NCI-H187 treated with DMSO at 0.1 percent for 48 hours (cell line): ENCODE data around the gene ADGRG4.
"Not testable (repeated sequence)": the region's sequence is repeated elsewhere in the genome, so short reads cannot be mapped to it uniquely, and the experiment has no call there.

Experiments
- DNase-seq: peaks from one replicate; lab custom pipeline; 2025; lab: John Stamatoyannopoulos, UW

The ADGRG4 gene, protein sequence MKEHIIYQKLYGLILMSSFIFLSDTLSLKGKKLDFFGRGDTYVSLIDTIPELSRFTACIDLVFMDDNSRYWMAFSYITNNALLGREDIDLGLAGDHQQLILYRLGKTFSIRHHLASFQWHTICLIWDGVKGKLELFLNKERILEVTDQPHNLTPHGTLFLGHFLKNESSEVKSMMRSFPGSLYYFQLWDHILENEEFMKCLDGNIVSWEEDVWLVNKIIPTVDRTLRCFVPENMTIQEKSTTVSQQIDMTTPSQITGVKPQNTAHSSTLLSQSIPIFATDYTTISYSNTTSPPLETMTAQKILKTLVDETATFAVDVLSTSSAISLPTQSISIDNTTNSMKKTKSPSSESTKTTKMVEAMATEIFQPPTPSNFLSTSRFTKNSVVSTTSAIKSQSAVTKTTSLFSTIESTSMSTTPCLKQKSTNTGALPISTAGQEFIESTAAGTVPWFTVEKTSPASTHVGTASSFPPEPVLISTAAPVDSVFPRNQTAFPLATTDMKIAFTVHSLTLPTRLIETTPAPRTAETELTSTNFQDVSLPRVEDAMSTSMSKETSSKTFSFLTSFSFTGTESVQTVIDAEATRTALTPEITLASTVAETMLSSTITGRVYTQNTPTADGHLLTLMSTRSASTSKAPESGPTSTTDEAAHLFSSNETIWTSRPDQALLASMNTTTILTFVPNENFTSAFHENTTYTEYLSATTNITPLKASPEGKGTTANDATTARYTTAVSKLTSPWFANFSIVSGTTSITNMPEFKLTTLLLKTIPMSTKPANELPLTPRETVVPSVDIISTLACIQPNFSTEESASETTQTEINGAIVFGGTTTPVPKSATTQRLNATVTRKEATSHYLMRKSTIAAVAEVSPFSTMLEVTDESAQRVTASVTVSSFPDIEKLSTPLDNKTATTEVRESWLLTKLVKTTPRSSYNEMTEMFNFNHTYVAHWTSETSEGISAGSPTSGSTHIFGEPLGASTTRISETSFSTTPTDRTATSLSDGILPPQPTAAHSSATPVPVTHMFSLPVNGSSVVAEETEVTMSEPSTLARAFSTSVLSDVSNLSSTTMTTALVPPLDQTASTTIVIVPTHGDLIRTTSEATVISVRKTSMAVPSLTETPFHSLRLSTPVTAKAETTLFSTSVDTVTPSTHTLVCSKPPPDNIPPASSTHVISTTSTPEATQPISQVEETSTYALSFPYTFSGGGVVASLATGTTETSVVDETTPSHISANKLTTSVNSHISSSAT (N-terminal part only)

DNA sequence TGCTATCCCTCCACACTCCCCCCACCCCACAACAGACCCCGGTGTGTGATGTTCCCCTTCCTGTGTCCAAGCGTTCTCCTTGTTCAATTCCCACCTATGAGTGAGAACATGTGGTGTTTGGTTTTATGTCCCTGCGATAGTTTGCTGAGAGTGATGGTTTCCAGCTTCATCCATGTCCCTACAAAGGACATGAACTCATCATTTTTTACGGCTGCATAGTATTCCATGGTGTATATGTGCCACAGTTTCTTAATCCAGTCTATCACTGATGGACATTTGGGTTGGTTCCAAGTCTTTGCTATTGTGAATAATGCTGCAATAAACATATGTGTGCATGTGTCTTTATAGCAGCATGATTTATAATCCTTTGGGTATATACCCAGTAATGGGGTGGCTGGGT, at the start of gene ADGRG4:
ADGRG4 (plus strand) TSS at position 243 of the 400 bp plus-strand sequence. CDS start 7,815 bp downstream, outside the sequence.
- DNase-seq, result not testable (repeated sequence)

DNA sequence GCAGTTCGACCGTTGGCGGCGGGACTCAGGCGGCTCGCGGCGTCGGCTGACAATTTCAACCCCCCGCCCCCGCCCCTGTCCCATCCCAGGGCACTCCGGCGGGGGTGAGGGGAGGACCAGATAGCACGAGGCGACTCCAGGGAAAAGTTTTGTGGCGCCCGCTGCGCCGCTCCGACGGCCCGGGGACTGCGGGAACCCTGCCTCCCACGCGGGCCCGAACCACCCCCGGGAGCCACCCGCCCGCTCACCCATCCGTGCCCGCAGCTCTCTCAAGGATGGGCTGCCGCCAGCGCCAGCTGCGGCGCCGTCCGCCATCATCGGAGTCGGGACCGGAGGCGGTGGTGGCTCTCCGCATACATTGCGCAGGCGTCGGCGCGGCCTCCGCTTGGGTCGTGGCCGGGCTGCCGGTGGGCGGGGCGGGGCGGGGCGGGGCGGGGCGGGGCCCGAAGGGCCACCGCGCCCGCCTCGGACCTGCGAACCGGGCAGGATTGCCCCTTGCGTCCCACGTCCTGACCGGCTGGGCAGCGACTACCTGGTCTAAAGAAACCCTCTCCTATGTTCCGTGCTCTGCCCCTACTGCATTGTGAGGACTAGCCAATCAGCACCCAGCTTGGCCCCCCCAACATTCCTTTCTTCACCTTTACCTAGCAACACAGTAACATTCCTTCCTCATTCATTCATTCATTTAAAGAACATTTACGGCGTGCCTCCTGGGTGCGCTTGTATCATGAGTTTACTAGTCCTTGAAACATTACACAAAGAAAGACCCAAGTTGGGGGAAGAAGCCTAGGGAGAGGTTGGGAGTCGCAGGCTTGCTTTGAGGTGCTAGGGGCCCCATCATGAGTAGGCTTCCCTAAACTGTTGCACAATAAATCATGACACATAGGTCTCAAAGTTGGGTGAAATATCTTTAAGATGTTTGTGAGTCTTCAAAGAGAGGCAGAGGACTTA, 49.4 kb upstream of the ADGRG4 start, which contains the start of gene MAP7D3:
MAP7D3 (minus strand) TSS at position 360 of the 951 bp plus-strand sequence; CDS start at position 318, 42 bp downstream.
- DNase-seq, result no peak

DNA sequence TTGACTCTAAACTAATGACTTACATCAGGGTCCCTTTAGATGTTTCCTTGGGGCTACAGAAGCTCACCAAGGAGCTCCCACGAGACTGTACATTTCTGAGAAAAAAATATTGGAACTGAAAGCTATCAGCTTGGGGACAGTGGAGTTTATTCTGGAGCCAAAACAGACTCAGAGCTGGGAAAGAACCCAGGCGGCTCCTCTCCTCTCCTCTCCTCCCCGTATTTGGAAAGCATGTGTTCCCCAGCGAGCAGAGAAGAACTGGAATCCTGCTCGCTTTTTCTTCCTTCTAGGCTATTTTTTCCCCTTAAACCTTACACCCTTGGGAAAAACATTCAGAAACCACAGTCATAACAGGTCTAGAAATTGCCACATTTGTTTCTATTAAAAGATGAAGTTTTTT, 45.2 kb upstream of the ADGRG4 start:
- no peak for DNase-seq

DNA sequence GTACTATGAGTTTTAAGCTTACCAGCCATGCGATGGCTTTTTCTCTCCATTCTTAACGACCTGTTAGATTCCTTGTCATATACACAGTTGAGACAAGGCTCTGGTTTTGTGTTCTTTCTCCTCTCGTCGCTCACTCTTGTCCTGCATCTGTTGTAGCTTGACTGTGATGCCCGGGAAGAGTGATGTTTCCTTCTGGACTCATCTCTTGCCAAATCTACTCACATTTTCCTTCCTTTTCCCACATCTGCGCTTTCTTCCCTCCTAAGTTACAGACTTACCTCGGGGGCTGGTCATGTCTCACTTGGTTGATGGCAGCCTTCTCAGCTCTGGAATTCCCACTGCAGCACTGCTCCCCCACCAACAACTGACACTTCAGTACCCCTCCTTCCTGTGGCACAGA, 44.7 kb upstream of the ADGRG4 start:
- DNase-seq, result no peak

DNA sequence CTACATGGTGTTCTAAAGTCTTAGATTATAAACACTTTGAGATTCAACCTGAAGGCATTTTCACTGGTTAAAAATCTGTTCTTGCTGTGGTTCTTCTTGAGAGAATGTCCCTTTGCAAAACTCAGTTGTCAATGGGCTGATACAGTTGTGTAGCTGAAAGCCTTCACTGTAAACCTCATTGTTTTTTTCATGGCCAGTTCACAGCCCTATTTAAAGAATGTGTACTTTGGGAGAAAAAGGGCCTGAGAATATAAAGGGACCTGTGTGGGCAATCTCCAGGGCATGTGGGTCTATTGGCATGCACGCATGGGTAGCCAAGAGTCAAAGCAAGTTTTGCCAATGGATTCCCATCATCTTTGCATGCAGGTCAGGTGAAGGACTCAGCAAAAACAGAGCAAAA, 41.8 kb upstream of the ADGRG4 start:
- no peak for DNase-seq

DNA sequence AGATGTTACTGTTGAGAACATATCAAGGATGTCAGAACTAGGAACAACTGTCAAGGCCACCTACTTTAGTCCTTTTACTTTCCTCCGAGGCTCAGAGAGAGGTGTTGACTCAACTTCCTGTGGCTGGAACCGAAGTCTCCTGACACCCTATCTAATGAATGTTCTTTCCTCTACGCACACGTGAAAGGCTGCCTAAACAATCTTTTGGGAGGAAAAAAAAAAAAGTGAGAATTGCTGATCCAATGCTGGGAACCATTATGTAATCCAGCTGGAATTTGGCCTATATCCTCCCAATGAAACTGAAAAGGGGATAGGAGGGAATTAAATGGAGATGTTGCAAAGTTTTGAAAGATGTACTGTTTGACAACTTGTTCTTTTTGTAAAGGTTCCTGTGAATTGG, 41.2 kb upstream of the ADGRG4 start:
- DNase-seq, result no peak

DNA sequence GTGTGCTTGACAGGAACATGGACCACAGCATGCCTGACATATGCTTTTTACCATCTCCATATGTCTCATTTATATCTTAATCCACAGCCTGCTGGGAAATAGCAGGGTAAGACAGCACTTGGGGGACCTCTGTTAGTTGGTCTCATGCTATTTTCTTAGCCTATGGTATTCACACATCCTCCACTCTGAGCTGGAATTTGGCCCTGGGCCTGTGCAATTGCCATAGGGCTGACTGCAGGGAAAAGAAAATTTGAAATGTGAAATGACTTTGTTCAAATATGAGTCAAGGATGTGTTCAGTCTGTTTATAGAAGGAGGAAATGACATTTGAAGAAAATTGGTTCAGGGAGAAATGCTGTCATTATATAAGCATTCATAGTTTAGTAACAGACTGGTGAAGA, 40.0 kb upstream of the ADGRG4 start:
- no peak for DNase-seq

DNA sequence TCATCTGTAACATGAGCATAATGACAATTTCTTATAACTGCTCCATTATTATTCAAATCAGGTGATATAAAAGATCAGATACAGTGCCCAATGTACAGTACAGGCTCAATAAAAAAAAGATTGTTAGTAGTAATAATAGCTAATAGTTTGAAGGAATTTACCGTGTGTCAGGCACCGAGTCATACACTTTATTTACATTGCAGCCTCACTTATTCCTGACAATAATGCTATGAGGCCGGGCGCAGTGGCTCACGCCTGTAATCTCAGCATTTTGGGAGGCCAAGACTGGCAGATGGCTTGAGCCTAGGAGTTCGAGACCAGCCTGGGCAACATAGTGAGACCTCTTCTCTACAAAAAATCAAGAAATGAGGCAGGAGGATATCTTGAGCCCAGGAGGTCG, 39.4 kb upstream of the ADGRG4 start:
- no peak for DNase-seq

DNA sequence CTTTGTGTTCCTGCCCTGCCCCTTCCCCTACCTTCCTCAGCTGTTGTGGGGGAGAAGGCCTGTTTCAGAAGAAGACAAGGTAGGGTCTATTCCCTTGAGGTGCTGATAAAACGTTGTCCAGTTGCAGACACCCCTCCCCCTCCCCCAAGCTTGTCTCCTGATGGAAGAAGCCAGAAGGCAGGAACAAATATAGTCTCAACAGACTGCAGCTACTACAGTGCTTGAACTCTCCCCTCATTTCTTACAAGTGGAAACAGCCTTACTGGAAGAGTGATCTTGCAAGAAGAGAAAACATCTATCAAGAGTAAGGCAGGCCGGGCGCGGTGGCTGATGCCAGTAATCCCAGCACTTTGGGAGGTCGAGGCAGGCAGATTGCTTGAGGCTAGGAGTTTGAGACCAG, 38.5 kb upstream of the ADGRG4 start:
- DNase-seq, result no peak

DNA sequence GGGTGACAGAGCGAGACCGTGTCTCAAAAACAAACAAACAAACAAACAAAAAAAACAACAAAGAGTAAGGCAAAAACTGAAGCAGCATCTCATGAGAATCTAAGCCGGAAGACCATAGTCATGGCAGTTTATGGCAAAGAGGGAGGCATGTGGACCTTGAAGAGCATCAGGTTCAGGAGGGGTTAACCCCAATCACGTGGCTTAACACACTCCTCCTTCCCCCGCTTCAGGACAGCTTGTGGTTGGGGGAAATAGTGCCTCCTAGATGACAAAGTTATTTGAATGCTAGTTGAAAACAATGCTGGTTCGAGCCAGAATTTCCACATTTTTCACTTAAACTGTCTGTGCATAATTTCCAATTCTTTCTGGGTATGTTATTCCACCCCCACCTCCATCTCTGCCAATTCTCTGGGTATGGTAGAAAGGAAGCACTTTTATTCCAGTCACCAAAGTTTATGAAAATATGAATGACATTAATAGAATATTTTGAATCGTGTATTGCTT, 37.9 kb upstream of the ADGRG4 start:
- no peak for DNase-seq

DNA sequence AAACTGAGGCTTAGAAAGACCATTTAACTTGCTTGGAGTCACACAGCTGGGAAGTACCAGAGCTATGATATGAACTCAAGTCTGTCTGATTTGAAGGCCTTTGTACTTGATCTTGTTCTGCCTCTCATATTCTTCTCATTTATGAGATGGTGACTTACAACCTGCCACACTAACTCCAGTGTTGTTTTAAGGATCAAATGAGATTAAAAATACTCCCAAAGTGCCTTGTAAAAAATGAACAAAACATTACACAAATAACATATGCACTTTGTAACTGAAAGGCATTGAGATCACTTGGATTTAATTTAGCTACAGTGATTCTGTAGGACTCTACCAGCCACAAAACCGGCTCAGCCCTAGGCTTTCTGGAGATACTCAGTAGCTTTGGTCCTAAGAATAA, 33.9 kb upstream of the ADGRG4 start:
- no peak for DNase-seq

DNA sequence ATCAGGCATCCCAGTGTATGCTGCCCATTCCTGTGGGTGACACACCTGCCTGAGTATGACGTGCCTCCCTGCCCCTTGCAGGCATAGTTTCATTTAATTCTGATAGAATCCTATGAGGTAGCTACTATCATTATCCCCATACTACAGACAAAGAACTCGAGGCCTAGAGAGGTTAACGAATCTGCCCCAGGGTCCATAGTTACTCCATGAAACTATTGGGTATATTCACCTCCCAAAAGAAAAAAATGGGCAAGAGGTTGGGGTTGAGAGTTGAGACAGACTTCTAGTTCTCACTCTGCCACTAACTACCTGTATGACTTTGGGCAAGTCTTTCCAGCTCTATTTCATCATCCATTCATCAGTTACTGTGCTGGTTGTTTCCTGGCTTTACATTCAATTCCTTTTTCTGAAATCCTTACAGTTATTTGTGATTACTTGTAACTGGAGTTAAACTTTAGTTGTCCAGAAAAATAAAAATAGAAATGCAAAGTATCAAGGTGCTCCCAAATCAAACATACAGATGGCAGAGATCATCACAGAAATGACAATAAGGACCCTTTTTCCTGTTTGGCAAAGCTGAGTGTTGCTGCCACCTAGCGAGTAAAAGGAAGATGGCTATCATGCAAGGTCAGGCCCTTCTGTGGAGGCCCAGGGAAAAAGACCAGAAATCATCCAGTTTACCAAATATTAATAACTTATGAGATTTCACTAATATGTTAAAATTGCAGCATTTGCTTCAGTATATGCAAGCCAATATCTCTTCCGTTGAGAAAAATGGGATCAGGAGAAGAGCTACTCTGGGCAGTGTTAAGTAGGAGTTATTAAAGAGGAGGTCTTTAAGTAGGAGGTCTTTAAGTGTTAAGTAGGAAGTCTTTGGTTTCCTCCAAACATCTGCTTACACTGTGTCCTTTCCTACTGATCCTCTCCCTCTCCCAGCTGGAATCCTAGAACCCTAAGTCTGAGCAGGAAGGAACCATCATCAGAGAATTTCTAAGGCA, 32.4 kb upstream of the ADGRG4 start:
- DNase-seq, result no peak

DNA sequence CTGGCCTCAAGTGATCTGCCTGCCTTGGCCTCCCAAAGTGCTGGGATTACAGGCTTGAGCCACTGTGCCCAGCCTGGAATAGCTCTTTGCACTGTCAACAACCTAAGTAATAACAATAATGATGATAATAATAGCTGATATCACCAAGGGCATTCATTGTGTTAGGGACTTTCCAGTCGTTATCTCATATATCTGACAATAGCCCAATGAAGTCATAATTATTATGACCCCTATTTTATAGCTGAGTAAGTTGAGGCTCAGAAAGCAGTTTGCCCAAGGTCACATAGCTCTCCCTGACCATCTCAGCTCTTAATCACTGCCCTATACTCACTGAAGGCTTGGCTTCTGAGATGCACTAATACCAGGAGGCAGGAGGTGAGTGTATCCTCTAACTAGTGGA, 30.8 kb upstream of the ADGRG4 start:
- no peak for DNase-seq

DNA sequence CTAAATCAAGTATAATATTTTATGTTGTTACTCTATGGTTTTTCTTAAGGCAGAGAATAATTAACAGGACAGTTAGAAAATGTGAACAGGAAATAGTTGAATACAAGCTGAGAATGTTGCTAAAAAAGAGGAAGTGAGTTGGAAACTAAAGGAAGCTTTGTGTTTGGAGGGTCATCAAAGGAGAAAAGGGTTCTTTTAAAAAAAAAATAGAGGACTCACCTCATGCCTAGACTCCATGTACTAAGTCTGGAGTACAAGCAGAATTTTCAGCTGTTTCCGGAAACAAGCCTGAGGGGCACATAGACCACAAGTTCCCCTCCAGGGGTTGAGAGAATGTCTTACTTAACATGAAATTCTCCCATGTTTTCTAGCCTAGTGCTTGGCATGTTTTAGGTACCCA, 29.5 kb upstream of the ADGRG4 start:
- DNase-seq, result no peak

DNA sequence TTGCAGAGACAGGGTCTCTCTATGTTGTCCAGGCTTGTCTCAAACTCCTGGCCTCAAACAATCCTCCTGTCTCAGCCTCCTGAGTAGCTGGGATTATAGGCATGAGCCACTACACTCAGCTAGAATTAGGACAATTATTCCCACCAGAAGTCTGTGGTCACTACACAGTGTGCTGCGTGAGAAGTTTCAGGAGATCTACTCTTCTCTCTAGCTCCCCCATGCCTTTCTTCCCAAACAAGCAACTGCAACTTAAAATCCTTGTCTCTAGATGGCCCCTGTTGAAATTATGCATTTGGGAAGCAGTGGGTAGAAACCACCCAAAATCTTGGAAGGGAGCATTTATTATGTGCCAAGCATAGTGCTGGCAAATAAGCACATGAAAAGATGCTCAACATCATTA, 28.4 kb upstream of the ADGRG4 start:
- no peak for DNase-seq

DNA sequence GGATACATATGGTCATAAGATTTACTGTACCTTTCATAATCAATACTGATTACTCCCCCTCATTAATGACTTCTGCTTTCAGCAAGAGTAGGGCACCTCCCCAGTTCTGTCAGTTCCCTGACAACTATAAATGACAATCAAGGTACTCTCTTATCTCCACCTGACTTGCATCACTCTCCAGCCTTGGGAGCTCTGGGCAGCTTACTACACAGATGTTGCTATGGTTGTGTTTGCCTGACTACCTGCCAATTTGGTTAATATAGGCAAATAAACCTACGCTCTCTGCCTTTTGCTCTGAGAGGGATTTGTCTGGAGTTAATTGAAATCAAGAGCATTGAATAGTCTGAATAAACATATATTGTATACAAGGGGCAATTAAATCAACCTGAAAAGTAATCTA, 26.8 kb upstream of the ADGRG4 start:
- DNase-seq, result no peak

DNA sequence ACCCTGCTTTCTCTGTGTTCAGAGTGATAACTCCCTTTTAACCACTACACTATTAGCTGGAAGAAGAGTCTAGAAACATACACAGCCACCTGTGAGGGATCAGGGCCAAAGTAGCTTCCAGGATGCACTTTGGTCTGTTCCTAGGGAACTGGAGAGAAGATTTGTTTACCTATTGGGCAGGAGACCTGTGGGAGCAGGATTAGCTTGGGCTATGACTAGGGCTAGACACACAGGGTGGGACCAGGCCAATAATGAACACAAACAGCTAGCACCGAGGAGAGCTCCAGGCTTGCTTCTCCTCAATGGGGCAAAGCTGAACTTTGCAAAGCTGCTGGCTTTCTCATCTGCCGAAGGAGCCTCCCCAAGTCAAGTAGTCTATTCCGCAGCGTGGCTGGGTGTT, 25.2 kb upstream of the ADGRG4 start:
- no peak for DNase-seq

DNA sequence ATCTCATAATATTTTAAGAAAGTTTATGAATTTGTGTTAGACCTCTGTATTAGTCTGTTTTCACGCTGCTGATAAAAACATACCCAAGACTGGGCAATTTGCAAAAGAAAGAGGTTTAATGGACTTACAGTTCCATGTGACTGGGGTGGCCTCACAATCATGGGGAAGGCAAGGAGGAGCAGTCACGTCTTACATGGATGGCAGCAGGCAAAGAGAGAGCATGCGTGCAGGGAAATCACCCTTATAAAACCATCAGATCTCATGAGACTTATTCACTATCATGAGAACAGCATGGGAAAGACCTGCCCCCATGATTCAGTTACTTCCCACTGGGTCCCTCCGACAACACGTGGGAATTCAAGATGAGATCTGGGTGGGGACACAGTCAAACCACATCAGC, 14.4 kb upstream of the ADGRG4 start:
- DNase-seq, result not testable (repeated sequence)

DNA sequence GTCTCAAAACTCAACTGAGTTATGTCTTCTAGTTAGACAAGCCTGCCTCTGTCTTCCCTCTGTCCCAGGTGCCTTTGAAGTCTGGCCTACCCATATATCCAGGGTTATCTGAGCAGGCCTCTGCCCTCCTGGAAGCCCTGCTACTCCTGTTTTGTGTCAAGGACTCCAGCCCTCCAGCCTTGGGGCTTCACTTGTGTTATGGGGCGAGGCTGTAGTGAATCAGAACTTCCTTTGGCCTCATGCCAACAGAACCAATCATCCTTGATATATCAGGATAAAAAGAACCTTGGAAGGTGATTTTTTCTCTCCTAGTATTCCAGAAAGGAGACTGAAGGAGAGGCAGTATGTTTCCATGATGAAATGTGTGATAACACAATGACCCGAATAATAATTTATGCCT, 8.9 kb upstream of the ADGRG4 start:
- DNase-seq, result no peak

DNA sequence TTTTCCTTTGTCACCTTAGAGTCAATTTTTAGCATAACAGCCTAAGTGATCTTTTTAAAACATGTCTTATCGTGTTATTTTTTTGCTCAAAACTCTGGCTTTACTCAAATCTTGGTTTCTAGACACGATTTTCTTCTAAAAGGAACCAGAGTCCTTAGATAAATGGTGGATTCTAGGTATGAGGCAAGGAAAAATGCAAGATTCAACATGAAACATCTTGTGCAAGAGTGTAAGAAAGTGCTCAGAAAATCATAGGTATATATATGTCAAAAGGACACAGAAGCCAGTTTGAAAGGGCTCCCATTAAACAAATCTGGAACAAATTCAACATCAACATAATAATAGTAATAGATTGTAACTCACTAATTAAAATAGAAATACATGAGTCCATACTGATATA, 8.1 kb upstream of the ADGRG4 start:
- DNase-seq, result no peak
